HEK293T (cell line): ENCODE measurements around the gene MYBPH.

Experiments used
- CTCF ChIA-PET: fragments of 350-600 bp; formaldehyde crosslinking; extraction: SDS; loops from one replicate; lab custom pipeline; 2021; ENCODE audit warnings: antibody characterized with exemption, inconsistent platforms; lab: Yijun Ruan, JAX
- POLR2A ChIA-PET: fragments of 350-600 bp; formaldehyde crosslinking; extraction: SDS; loops from one replicate; lab custom pipeline; 2020; ENCODE audit warnings: antibody characterized with exemption, inconsistent platforms; lab: Yijun Ruan, JAX
- DNase-seq: peaks from one replicate; pipeline ENCODE4 v3.0.0; 2012; ENCODE audit warnings: mixed read lengths; ENCODE audit errors: extremely low spot score
- ARNT ChIP-seq: fragments of 450-650 bp; IDR thresholded peaks from 2 replicates; pipeline ENCODE4 v1.6.1; 2017; ENCODE audit warnings: mild to moderate bottlenecking
- BHLHE40 ChIP-seq: fragments of 450-650 bp; IDR thresholded peaks from 2 replicates; pipeline ENCODE4 v1.6.1; 2016; ENCODE audit warnings: mild to moderate bottlenecking, moderate library complexity, borderline replicate concordance
- CTBP1 ChIP-seq: fragments of 450-650 bp; IDR thresholded peaks from 2 replicates; pipeline ENCODE4 v1.6.1; 2016; ENCODE audit warnings: borderline replicate concordance
- ELF4 ChIP-seq: fragments of 450-650 bp; IDR thresholded peaks from 2 replicates; pipeline ENCODE4 v1.6.1; 2017; ENCODE audit warnings: antibody characterized with exemption
- FOXA1 ChIP-seq: fragments of 450-650 bp; IDR thresholded peaks from 2 replicates; pipeline ENCODE4 v1.6.1; 2016; ENCODE audit warnings: mild to moderate bottlenecking
- FOXK2 ChIP-seq: fragments of 450-650 bp; IDR thresholded peaks from 2 replicates; pipeline ENCODE4 v1.6.1; 2016; ENCODE audit warnings: mild to moderate bottlenecking
- FOXM1 ChIP-seq: fragments of 450-650 bp; IDR thresholded peaks from 2 replicates; pipeline ENCODE4 v1.6.1; 2017; ENCODE audit warnings: mild to moderate bottlenecking, borderline replicate concordance
- HDGF ChIP-seq: fragments of 450-650 bp; IDR thresholded peaks from 2 replicates; pipeline ENCODE4 v1.6.1; 2017; ENCODE audit warnings: antibody characterized with exemption, borderline replicate concordance
- L3MBTL2 ChIP-seq: fragments of 450-650 bp; conservative IDR thresholded peaks from 2 replicates; pipeline ENCODE4 v1.6.1; 2016; ENCODE audit warnings: mild to moderate bottlenecking
- LEF1 ChIP-seq: fragments of 450-650 bp; IDR thresholded peaks from 2 replicates; pipeline ENCODE4 v1.6.1; 2017; ENCODE audit warnings: mild to moderate bottlenecking, borderline replicate concordance
- NFRKB ChIP-seq: fragments of 450-650 bp; IDR thresholded peaks from 2 replicates; pipeline ENCODE4 v1.6.1; 2016; ENCODE audit warnings: mild to moderate bottlenecking, moderate library complexity
- PKNOX1 ChIP-seq: fragments of 450-650 bp; IDR thresholded peaks from 2 replicates; pipeline ENCODE4 v1.6.1; 2016
- SP1 ChIP-seq: fragments of 450-650 bp; IDR thresholded peaks from 2 replicates; pipeline ENCODE4 v1.6.1; 2017
- SUZ12 ChIP-seq: fragments of 450-650 bp; IDR thresholded peaks from 2 replicates; pipeline ENCODE4 v1.6.1; 2016; ENCODE audit warnings: mild to moderate bottlenecking
- TARDBP ChIP-seq: fragments of 450-650 bp; IDR thresholded peaks from 2 replicates; pipeline ENCODE4 v1.6.1; 2016
- ZNF384 ChIP-seq: fragments of 450-650 bp; IDR thresholded peaks from 2 replicates; pipeline ENCODE4 v1.6.1; 2016

The MYBPH gene

GRCh38 chr1:203130358-203130985 lies 45.2 kb downstream of the MYBPH start:
- DNase-seq = no peak
- no peak for TF ChIP-seq HDGF
- POLR2A ChIA-PET = no interaction called here
- CTCF ChIA-PET = interaction anchor here (0.7 to 0.9 kb wide), 2 partner anchors 13 to 17 kb away, joined by 3 read pairs; no protein-coding TSS in a partner anchor

- TF ChIP-seq ELF4 (no peak), SP1 (no peak), HDGF (no peak), L3MBTL2 (no peak), FOXK2 (no peak), TARDBP (no peak), FOXA1 (no peak), PKNOX1 (no peak), CTBP1 (no peak), ZNF384 (no peak), BHLHE40 (no peak), SUZ12 (no peak), FOXM1 (no peak), ARNT (no peak), LEF1 (no peak), NFRKB (no peak)
- ChIA-PET POLR2A (no interaction called here), CTCF (interaction anchor here (2.8 to 4.3 kb wide), 3 partner anchors 12 to 90 kb away, joined by 17 to 22 read pairs (median 19); no protein-coding TSS in a partner anchor)
- DNase-seq = no peak
Observed at GRCh38 chr1:203129501-203130231, 46.0 kb downstream of the MYBPH start.

DNA sequence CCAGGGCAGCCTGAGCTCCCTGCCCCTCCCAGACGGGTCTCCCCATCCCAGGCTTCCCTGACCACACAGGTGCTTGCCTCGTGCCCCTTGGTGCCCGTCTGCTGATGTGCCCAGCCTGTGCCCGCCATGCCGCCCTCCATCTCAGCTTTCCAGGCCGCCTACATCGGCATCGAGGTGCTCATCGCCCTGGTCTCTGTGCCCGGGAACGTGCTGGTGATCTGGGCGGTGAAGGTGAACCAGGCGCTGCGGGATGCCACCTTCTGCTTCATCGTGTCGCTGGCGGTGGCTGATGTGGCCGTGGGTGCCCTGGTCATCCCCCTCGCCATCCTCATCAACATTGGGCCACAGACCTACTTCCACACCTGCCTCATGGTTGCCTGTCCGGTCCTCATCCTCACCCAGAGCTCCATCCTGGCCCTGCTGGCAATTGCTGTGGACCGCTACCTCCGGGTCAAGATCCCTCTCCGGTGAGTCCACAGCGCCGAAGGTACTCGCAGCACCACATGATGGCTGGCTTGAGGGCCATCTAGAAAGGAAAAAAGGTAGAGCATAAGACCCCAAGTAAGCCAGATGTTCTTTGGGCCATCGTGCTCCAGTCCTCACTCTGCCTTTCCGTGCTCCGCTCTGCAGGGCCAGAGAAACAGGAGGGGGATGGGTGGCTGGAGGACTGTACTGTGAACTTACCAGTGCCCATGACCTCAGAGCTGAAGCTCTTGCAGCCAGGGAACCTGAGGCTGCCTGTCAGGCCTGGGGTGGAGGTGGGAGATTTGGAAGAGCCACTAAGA lies 46.7 kb downstream of the MYBPH start:
- TF ChIP-seq FOXK2 (no peak), NFRKB (no peak), FOXA1 (no peak), ARNT (no peak)
- no peak for DNase-seq
- ChIA-PET POLR2A (interaction anchor here (0.7 to 1.0 kb wide), 3 partner anchors 19 to 103 kb away, joined by 3 to 5 read pairs (median 4); partner anchors contain the start of gene PPFIA4), CTCF (interaction anchor here (0.8 to 4.3 kb wide), 10 partner anchors 11 to 140 kb away, joined by 3 to 22 read pairs (median 8); no protein-coding TSS in a partner anchor)

- CTCF ChIA-PET = interaction anchor here (0.7 to 4.3 kb wide), 13 partner anchors 10 to 141 kb away, joined by 3 to 22 read pairs (median 4); no protein-coding TSS in a partner anchor
- DNase-seq = no peak
- TF ChIP-seq NFRKB = no peak
- no peak for TF ChIP-seq FOXA1
- no peak for TF ChIP-seq LEF1
- TF ChIP-seq BHLHE40 = no peak
- TF ChIP-seq L3MBTL2 = no peak
- no peak for TF ChIP-seq ZNF384
- no peak for TF ChIP-seq FOXK2
- TF ChIP-seq CTBP1 = no peak
- TF ChIP-seq PKNOX1 = no peak
- TF ChIP-seq ARNT = no peak
- no peak for TF ChIP-seq TARDBP
- TF ChIP-seq FOXM1 = no peak
- no peak for TF ChIP-seq ELF4
- TF ChIP-seq HDGF = no peak
- POLR2A ChIA-PET = interaction anchor here (0.7 to 1.0 kb wide), 3 partner anchors 20 to 102 kb away, joined by 3 to 5 read pairs (median 4); partner anchors contain the start of gene PPFIA4
Observed at GRCh38 chr1:203128431-203128715, 47.3 kb downstream of the MYBPH start.

GRCh38 chr1:203127666-203128430 lies 47.8 kb downstream of the MYBPH start, which contains the start of gene ADORA1:
Gene ADORA1 (plus strand): TSS chr1:203127726. CDS start chr1:203128842, 1,116 bp downstream.
- ChIA-PET CTCF (interaction anchor here (0.6 to 4.3 kb wide), 15 partner anchors 10 to 1479 kb away, joined by 3 to 22 read pairs (median 4); no protein-coding TSS in a partner anchor), POLR2A (interaction anchor here (0.7 to 1.1 kb wide), 5 partner anchors 10 to 102 kb away, joined by 3 to 5 read pairs (median 4); partner anchors contain the start of gene PPFIA4)
- peak; percentile 76 for DNase-seq
- no peak for TF ChIP-seq SUZ12
- peak; percentile 63; the same call in 1 of the 2 replicates for TF ChIP-seq L3MBTL2

DNA sequence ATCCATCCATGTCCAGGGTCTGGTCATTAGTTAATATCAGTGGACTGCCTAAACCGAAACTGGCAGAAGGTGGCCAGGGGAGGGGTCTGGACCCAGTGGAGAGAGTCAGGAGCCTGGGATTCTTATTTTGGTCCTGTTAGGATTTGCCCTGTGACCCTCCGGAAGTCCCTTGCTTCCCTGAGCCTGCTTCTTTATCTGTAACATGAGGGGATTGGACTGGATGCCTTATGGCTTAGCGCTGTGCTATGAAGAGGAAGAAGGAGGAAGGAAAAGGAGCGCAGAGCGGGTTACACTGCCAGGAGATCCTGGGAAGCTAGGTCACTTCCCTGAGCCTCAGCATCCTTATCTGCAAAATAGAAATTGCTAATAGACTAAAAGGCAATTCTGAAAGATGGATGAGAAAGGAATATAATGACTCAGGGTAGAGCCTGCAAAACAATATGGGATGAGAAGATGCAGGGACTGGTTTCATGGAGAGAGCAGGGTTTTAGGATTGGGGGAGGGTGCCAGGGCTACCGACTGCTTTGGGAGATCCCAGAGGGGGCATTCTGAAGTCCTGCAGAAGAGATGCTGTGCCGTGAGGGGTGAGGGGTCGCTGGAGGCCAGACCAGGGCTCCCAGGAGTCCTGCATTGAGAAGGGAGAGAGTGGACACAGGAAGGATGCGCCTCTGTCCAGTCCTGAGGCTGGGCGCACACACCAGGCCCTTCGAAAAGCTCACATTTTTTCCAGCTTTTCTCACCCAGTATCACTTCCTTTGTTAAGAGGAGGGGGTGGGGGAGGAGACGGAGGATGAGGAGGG lies 48.6 kb downstream of the MYBPH start:
- no peak for DNase-seq
- ChIA-PET POLR2A (interaction anchor here (0.7 to 1.1 kb wide), 2 partner anchors 9 to 18 kb away, joined by 3 to 4 read pairs; no protein-coding TSS in a partner anchor), CTCF (interaction anchor here (0.6 to 4.3 kb wide), 14 partner anchors 9 to 1478 kb away, joined by 3 to 22 read pairs (median 6); no protein-coding TSS in a partner anchor)

More for the DNA sequence above, 48.6 kb downstream of the MYBPH start:
- TF ChIP-seq ZNF384 (no peak), BHLHE40 (no peak)
